GM23338 (cell line): ENCODE measurements around the gene VPS25. TPM values are rescaled to one million over a fixed set of nuclear protein-coding genes. Genes with fewer than 3 reads are reported as not detected.

Source experiments
- ATAC-seq: fragments of 200-7000 bp; cut with Tn5 transposase; 3 replicates; pipeline ENCODE4 v1.9.1; 2020
- DNase-seq: peaks from one replicate; pipeline ENCODE4 v3.0.0-alpha.2; 2015; ENCODE audit warnings: low spot score
- H2AFZ ChIP-seq: fragments of 200-600 bp; sonication (generic); 2 replicates; pipeline ENCODE4 v1.8.0; 2016; ENCODE audit warnings: antibody characterized with exemption, mild to moderate bottlenecking, moderate library complexity
- H3F3A ChIP-seq: fragments of 200-600 bp; sonication (generic); replicated peaks from 2 replicates; pipeline ENCODE4 v1.8.0; 2017; ENCODE audit warnings: antibody characterized with exemption, mixed run types, low read depth
- H3K27ac ChIP-seq: fragments of 200-600 bp; sonication (generic); 2 replicates; pipeline ENCODE4 v1.6.1; 2016; ENCODE audit warnings: low read depth
- H3K27me3 ChIP-seq: fragments of 200-600 bp; sonication (generic); 2 replicates; pipeline ENCODE4 v1.8.0; 2016; ENCODE audit warnings: mild to moderate bottlenecking, mixed run types, moderate library complexity; ENCODE audit not compliant: insufficient read depth
- H3K36me3 ChIP-seq: fragments of 200-600 bp; sonication (generic); 2 replicates; pipeline ENCODE4 v1.8.0; 2016; ENCODE audit warnings: mild to moderate bottlenecking; ENCODE audit not compliant: insufficient read depth
- H3K4me1 ChIP-seq: fragments of 200-600 bp; sonication (generic); 2 replicates; pipeline ENCODE4 v1.8.0; 2016; ENCODE audit warnings: mild to moderate bottlenecking, moderate library complexity; ENCODE audit not compliant: insufficient read depth
- H3K4me2 ChIP-seq: fragments of 200-600 bp; sonication (generic); 2 replicates; pipeline ENCODE4 v1.7.1; 2017; ENCODE audit warnings: mixed run types
- H3K4me3 ChIP-seq: fragments of 200-600 bp; sonication (generic); 2 replicates; pipeline ENCODE4 v1.6.1; 2016; ENCODE audit warnings: mixed run types
- H3K79me2 ChIP-seq: fragments of 200-600 bp; sonication (generic); replicated peaks from 2 replicates; pipeline ENCODE4 v1.8.0; 2017; ENCODE audit warnings: mild to moderate bottlenecking; ENCODE audit not compliant: insufficient read depth
- H3K9me2 ChIP-seq: fragments of 200-600 bp; sonication (generic); 2 replicates; pipeline ENCODE4 v1.8.0; 2017; ENCODE audit not compliant: insufficient read depth
- H4K20me1 ChIP-seq: fragments of 200-600 bp; sonication (generic); replicated peaks from 2 replicates; pipeline ENCODE4 v1.8.0; 2017; ENCODE audit warnings: mild to moderate bottlenecking; ENCODE audit not compliant: insufficient read depth
- H3K27ac Mint-ChIP-seq: 2 replicates; pipeline ENCODE4 v1.8.0; 2020; ENCODE audit warnings: inconsistent platforms, mild to moderate bottlenecking, moderate library complexity, mixed read lengths
- H3K27me3 Mint-ChIP-seq: 3 replicates; pipeline ENCODE4 v1.8.0; 2022; ENCODE audit warnings: low read depth, mild to moderate bottlenecking, moderate library complexity, mixed read lengths, inconsistent platforms; ENCODE audit not compliant: insufficient read depth, poor library complexity
- H3K36me3 Mint-ChIP-seq: 3 replicates; pipeline ENCODE4 v1.8.0; 2021; ENCODE audit warnings: low read depth, mild to moderate bottlenecking, inconsistent platforms, moderate library complexity, mixed read lengths
- H3K4me1 Mint-ChIP-seq: 3 replicates; pipeline ENCODE4 v1.8.0; 2020; ENCODE audit warnings: mild to moderate bottlenecking, inconsistent platforms, mixed read lengths
- H3K4me3 Mint-ChIP-seq: 3 replicates; pipeline ENCODE4 v1.8.0; 2021; ENCODE audit warnings: moderate library complexity, mild to moderate bottlenecking, inconsistent platforms, mixed read lengths
- H3K9me3 Mint-ChIP-seq: 3 replicates; pipeline ENCODE4 v1.8.0; 2020; ENCODE audit warnings: moderate library complexity, mild to moderate bottlenecking, inconsistent platforms, mixed read lengths
- CREB1 ChIP-seq: fragments of 250-450 bp; sonication (Bioruptor Pico); IDR thresholded peaks from 2 replicates; pipeline ENCODE4 v1.5.0; 2020; ENCODE audit warnings: low read depth, mild to moderate bottlenecking, moderate library complexity
- EZH2 ChIP-seq: fragments of 200-600 bp; sonication (generic); IDR thresholded peaks from one replicate; pipeline ENCODE4 v1.8.0; 2017; ENCODE audit warnings: antibody characterized with exemption, mild to moderate bottlenecking, low read depth; ENCODE audit not compliant: unreplicated experiment
- JUNB ChIP-seq: IDR thresholded peaks from one replicate; pipeline ENCODE4 v1.6.1; 2016; ENCODE audit warnings: antibody characterized with exemption; ENCODE audit not compliant: unreplicated experiment
- NANOG ChIP-seq: IDR thresholded peaks from 2 replicates; pipeline ENCODE4 v1.6.1; 2016; ENCODE audit warnings: antibody characterized with exemption, borderline replicate concordance
- POLR2AphosphoS5 ChIP-seq: IDR thresholded peaks from 2 replicates; pipeline ENCODE4 v1.6.1; 2016; ENCODE audit warnings: antibody characterized with exemption, low read depth
- STAT1 ChIP-seq: IDR thresholded peaks from one replicate; pipeline ENCODE4 v1.6.1; 2016; ENCODE audit warnings: antibody characterized with exemption; ENCODE audit not compliant: unreplicated experiment
- ZNF114 ChIP-seq: fragments of 250-450 bp; sonication (Bioruptor Pico); IDR thresholded peaks from 2 replicates; pipeline ENCODE4 v1.5.0; 2020; ENCODE audit warnings: mild to moderate bottlenecking, moderate library complexity
- ZNF331 ChIP-seq: fragments of 250-450 bp; sonication (Bioruptor Pico); IDR thresholded peaks from 2 replicates; pipeline ENCODE4 v1.5.0; 2020; ENCODE audit warnings: low read depth, mild to moderate bottlenecking, moderate library complexity
- polyA plus RNA-seq: library from polyadenylated mRNA; unstranded; fragments of >200 nt; fragmentation: Nextera tagmentation; extraction: Ambion mirVana; gene quantifications from 2 replicates; pipeline ENCODE4 v1.2.1, GENCODE V29; 2016
- total RNA-seq: library from RNA; depleted of rRNA; stranded (reverse); fragments of >200 nt; shearing (Covaris generic); gene quantifications from 2 replicates; pipeline ENCODE4 v1.2.3, GENCODE V29; 2014
- TF ChIP-seq, protein P1 (sequence below): IDR thresholded peaks from one replicate; pipeline ENCODE4 v1.6.1; 2018; ENCODE audit warnings: antibody characterized with exemption; ENCODE audit not compliant: unreplicated experiment
- TF ChIP-seq, protein P2 (sequence below): IDR thresholded peaks from 2 replicates; pipeline ENCODE4 v1.6.1; 2016; ENCODE audit warnings: antibody characterized with exemption
- TF ChIP-seq, protein P3 (sequence below), 2 experiments: fragments of 200-600 bp in 1 of 2; sonication (generic) in 1 of 2; conservative IDR thresholded peaks; 2 replicates each; pipeline versions ENCODE4 v1.5.1 to v1.6.1; 2016 to 2017; ENCODE audit warnings: antibody characterized with exemption in 2 of 2, low read depth in 2 of 2, mild to moderate bottlenecking in 2 of 2, moderate library complexity in 1 of 2

VPS25 gene
- total and polyA plus RNA-seq, 2 experiments from 2014 or later, result 105 to 110 TPM

DNA sequence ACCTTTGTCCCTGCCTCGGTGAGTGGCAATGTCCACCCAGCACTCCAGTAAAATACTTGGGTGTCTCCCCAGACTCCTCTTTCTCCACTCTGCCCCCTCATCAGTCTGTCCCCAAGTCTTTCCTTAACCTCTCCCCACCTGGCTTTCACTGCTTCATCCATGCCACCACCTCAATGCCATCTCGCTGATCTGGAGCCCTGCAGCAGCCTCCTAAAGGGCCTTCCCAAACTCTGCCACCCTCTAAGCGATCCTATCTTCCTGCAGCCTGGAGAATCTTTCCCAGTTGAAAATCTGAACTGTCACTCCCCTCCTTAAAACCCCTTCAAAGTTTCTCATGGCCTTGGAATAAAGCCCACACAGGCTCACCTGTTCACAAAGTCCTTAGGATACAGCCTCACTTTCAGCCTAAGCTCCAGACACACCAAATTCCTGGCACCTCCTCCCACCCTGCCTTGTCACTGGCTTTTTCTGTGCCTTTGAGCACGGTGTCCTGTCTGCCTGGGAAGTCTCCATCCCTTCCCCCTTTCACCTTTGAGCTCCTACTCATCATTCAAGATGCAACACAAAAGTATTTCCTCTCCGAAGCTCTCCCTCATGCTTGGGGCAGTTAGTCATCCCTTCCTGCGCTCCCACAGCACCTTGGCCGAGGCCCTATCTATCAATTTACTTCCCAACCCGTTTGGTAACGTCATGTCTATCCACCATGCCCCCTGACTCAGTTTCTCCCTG is 10.0 kb downstream of the VPS25 start:
- Histone ChIP-seq H3F3A (peaks cover 12% of the 10 kb centered on the region; the same call in 1 of the 2 replicates), H3K27me3 (peaks cover 34% of the 10 kb centered on the region), H3K79me2 (no peaks in the 10 kb centered on the region), H4K20me1 (no peaks in the 10 kb centered on the region), H2AFZ (no peak overlapping the region), H3K36me3 (no peaks in the 10 kb centered on the region), H3K4me3 (no peak overlapping the region), H3K4me2 (no peak overlapping the region), H3K9me2 (no peaks in the 10 kb centered on the region), H3K4me1 (peaks cover 21% of the 10 kb centered on the region; the same call in 1 of the 2 replicates), H3K27ac (no peak overlapping the region)
- no peak for ATAC-seq
- no peaks in the 10 kb centered on the region; the same call in 2 of the 3 replicates for H3K9me3 Mint-ChIP-seq
- H3K27me3 Mint-ChIP-seq, result peaks cover 44% of the 10 kb centered on the region
- H3K36me3 Mint-ChIP-seq, result peaks cover 14% of the 10 kb centered on the region; the same call in 1 of the 3 replicates
- no peak for DNase-seq
- TF ChIP-seq NANOG, result no peak
- no peak for TF ChIP-seq ZNF331 (CRISPR knock-in tag)
- no peak for TF ChIP-seq POLR2AphosphoS5
- TF ChIP-seq ZNF114 (CRISPR knock-in tag), result no peak
- TF ChIP-seq STAT1, result no peak
- TF ChIP-seq JUNB, result no peak
- TF ChIP-seq, protein P1, sequence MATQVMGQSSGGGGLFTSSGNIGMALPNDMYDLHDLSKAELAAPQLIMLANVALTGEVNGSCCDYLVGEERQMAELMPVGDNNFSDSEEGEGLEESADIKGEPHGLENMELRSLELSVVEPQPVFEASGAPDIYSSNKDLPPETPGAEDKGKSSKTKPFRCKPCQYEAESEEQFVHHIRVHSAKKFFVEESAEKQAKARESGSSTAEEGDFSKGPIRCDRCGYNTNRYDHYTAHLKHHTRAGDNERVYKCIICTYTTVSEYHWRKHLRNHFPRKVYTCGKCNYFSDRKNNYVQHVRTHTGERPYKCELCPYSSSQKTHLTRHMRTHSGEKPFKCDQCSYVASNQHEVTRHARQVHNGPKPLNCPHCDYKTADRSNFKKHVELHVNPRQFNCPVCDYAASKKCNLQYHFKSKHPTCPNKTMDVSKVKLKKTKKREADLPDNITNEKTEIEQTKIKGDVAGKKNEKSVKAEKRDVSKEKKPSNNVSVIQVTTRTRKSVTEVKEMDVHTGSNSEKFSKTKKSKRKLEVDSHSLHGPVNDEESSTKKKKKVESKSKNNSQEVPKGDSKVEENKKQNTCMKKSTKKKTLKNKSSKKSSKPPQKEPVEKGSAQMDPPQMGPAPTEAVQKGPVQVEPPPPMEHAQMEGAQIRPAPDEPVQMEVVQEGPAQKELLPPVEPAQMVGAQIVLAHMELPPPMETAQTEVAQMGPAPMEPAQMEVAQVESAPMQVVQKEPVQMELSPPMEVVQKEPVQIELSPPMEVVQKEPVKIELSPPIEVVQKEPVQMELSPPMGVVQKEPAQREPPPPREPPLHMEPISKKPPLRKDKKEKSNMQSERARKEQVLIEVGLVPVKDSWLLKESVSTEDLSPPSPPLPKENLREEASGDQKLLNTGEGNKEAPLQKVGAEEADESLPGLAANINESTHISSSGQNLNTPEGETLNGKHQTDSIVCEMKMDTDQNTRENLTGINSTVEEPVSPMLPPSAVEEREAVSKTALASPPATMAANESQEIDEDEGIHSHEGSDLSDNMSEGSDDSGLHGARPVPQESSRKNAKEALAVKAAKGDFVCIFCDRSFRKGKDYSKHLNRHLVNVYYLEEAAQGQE, result no peak
- TF ChIP-seq, protein P2, sequence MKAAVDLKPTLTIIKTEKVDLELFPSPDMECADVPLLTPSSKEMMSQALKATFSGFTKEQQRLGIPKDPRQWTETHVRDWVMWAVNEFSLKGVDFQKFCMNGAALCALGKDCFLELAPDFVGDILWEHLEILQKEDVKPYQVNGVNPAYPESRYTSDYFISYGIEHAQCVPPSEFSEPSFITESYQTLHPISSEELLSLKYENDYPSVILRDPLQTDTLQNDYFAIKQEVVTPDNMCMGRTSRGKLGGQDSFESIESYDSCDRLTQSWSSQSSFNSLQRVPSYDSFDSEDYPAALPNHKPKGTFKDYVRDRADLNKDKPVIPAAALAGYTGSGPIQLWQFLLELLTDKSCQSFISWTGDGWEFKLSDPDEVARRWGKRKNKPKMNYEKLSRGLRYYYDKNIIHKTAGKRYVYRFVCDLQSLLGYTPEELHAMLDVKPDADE, result no peak
- TF ChIP-seq, protein P3, sequence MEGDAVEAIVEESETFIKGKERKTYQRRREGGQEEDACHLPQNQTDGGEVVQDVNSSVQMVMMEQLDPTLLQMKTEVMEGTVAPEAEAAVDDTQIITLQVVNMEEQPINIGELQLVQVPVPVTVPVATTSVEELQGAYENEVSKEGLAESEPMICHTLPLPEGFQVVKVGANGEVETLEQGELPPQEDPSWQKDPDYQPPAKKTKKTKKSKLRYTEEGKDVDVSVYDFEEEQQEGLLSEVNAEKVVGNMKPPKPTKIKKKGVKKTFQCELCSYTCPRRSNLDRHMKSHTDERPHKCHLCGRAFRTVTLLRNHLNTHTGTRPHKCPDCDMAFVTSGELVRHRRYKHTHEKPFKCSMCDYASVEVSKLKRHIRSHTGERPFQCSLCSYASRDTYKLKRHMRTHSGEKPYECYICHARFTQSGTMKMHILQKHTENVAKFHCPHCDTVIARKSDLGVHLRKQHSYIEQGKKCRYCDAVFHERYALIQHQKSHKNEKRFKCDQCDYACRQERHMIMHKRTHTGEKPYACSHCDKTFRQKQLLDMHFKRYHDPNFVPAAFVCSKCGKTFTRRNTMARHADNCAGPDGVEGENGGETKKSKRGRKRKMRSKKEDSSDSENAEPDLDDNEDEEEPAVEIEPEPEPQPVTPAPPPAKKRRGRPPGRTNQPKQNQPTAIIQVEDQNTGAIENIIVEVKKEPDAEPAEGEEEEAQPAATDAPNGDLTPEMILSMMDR (conservative IDR thresholded peaks at IDR 0.05; ENCODE audit: low read depth in 2 of 2), result no peak
- TF ChIP-seq EZH2, result no peak
- TF ChIP-seq CREB1 (CRISPR knock-in tag), result no peak
- H3K4me3 Mint-ChIP-seq, result no peak overlapping the region; the same call in 2 of the 3 replicates
- H3K27ac Mint-ChIP-seq, result no peak overlapping the region
- peaks cover 24% of the 10 kb centered on the region for H3K4me1 Mint-ChIP-seq
